ENCODE measurements around the gene ALG13. TPM values are rescaled to one million over a fixed set of nuclear protein-coding genes. Genes with fewer than 3 reads are reported as not detected.
A peak's percentile ranks its signal among the peaks of the same experiment; 100 is the strongest.

Gene ALG13
- 54.2 and 54.8 TPM in 2 replicates for total RNA-seq (2014; rRNA removed; shearing (Covaris generic))
- polyA plus RNA-seq (2016; fragmentation: Nextera tagmentation; extraction: Ambion mirVana): 57.6 and 58.7 TPM in 2 replicates
- long read RNA-seq, partial matches to known transcripts: 1 of 4 reads
- long read RNA-seq, other reads (novel, unspliced or antisense): 1 of 4 reads

DNA sequence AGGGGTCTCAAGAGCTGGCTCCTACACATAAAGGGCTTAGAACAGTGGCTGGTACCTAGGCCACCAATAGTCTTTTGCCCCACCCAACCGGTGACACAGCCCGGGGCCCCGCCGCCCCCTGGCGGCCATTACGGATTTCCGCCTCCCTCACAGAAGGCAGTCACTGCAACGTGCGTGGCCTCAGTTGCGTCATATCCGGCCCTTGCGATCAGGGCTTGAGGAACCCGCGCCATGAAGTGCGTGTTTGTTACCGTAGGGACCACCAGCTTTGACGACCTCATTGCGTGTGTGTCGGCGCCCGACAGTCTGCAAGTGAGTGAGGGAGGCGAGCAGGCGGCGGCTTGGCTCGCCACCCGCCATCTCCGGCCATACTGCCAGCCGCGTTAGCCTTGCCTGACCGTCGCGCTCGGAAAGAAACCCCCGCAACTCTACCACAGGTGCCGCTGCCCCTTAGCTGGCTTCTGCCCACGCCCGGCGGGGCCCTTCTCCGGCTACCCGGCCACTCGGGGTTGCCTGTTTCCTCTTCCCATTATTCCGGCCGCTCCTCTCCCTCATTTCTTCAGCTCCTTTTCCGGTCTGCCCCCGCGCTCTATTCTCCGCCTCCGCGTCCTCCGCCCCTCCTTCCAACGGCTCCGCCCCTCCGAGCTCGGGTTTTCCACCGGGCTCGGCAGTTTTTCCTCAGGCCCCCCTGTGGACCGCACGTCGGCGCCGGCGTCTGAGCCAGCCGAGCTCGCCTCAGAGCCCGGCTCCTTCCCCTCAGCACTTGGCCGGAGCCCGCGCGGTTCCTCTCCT lies at the start of gene ALG13:
TSS of gene ALG13 (plus strand) at position 183 of the 792 bp plus-strand sequence. CDS start at position 232, 49 bp downstream.
- ATAC-seq: peak; percentile 91
- no peaks in the 10 kb centered on the region; the same call in 2 of the 3 replicates for H3K9me3 Mint-ChIP-seq
- H2AFZ ChIP-seq: no peak within 1 kb of the TSS

More for the DNA sequence above, at the start of gene ALG13:
- H3K4me3 Mint-ChIP-seq: peak within 1 kb of the TSS; percentile 85
- Histone ChIP-seq H3K4me1 (ENCODE audit: insufficient read depth) (peaks cover 5% of the 10 kb centered on the region; the same call in 1 of the 2 replicates), H3K36me3 (ENCODE audit: insufficient read depth) (peaks cover 8% of the 10 kb centered on the region), H3K27me3 (ENCODE audit: insufficient read depth) (no peaks in the 10 kb centered on the region), H3K79me2 (replicated peaks; ENCODE audit: insufficient read depth) (peaks cover 25% of the 10 kb centered on the region), H3F3A (replicated peaks; ENCODE audit: low read depth) (no peaks in the 10 kb centered on the region), H3K4me2 (peak within 1 kb of the TSS; percentile 94), H3K9me2 (ENCODE audit: insufficient read depth) (no peaks in the 10 kb centered on the region), H4K20me1 (replicated peaks; ENCODE audit: insufficient read depth) (no peaks in the 10 kb centered on the region), H3K27ac (ENCODE audit: low read depth) (peak within 1 kb of the TSS; percentile 95), H3K4me3 (peak within 1 kb of the TSS; percentile 85)
- peaks cover 4% of the 10 kb centered on the region for H3K27me3 Mint-ChIP-seq (ENCODE audit: insufficient read depth, low read depth, poor library complexity)
- H3K27ac Mint-ChIP-seq: peak within 1 kb of the TSS; percentile 96
- DNase-seq (ENCODE audit: low spot score): peak; percentile 85
- peaks cover 10% of the 10 kb centered on the region; the same call in 2 of the 3 replicates for H3K4me1 Mint-ChIP-seq
- H3K36me3 Mint-ChIP-seq (ENCODE audit: low read depth): peaks cover 37% of the 10 kb centered on the region
- TF ChIP-seq, protein P1, sequence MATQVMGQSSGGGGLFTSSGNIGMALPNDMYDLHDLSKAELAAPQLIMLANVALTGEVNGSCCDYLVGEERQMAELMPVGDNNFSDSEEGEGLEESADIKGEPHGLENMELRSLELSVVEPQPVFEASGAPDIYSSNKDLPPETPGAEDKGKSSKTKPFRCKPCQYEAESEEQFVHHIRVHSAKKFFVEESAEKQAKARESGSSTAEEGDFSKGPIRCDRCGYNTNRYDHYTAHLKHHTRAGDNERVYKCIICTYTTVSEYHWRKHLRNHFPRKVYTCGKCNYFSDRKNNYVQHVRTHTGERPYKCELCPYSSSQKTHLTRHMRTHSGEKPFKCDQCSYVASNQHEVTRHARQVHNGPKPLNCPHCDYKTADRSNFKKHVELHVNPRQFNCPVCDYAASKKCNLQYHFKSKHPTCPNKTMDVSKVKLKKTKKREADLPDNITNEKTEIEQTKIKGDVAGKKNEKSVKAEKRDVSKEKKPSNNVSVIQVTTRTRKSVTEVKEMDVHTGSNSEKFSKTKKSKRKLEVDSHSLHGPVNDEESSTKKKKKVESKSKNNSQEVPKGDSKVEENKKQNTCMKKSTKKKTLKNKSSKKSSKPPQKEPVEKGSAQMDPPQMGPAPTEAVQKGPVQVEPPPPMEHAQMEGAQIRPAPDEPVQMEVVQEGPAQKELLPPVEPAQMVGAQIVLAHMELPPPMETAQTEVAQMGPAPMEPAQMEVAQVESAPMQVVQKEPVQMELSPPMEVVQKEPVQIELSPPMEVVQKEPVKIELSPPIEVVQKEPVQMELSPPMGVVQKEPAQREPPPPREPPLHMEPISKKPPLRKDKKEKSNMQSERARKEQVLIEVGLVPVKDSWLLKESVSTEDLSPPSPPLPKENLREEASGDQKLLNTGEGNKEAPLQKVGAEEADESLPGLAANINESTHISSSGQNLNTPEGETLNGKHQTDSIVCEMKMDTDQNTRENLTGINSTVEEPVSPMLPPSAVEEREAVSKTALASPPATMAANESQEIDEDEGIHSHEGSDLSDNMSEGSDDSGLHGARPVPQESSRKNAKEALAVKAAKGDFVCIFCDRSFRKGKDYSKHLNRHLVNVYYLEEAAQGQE (IDR thresholded peaks at IDR 0.05; ENCODE audit: unreplicated experiment): no peak
- TF ChIP-seq ZNF331 (CRISPR knock-in tag; IDR thresholded peaks at IDR 0.05; ENCODE audit: low read depth) (no peak), CREB1 (CRISPR knock-in tag; IDR thresholded peaks at IDR 0.05; ENCODE audit: low read depth) (peak; percentile 89), NANOG (IDR thresholded peaks at IDR 0.05; ENCODE audit: borderline replicate concordance) (0 out of 2 replicates have a peak, but pooled peaks have one; percentile 6), POLR2AphosphoS5 (IDR thresholded peaks at IDR 0.05; ENCODE audit: low read depth) (peak; percentile 63), ZNF462 (CRISPR knock-in tag; IDR thresholded peaks at IDR 0.05) (no peak), ETS1 (IDR thresholded peaks at IDR 0.05) (0 out of 2 replicates have a peak, but pooled peaks have one; percentile 26), ZNF114 (CRISPR knock-in tag; IDR thresholded peaks at IDR 0.05) (no peak), EZH2 (IDR thresholded peaks at IDR 0.05; ENCODE audit: low read depth, unreplicated experiment) (no peak), JUNB (IDR thresholded peaks at IDR 0.05; ENCODE audit: unreplicated experiment) (no peak), STAT1 (IDR thresholded peaks at IDR 0.05; ENCODE audit: unreplicated experiment) (no peak), EZH2phosphoT487 (IDR thresholded peaks at IDR 0.05; ENCODE audit: unreplicated experiment) (no peak)
- TF ChIP-seq, protein P2, sequence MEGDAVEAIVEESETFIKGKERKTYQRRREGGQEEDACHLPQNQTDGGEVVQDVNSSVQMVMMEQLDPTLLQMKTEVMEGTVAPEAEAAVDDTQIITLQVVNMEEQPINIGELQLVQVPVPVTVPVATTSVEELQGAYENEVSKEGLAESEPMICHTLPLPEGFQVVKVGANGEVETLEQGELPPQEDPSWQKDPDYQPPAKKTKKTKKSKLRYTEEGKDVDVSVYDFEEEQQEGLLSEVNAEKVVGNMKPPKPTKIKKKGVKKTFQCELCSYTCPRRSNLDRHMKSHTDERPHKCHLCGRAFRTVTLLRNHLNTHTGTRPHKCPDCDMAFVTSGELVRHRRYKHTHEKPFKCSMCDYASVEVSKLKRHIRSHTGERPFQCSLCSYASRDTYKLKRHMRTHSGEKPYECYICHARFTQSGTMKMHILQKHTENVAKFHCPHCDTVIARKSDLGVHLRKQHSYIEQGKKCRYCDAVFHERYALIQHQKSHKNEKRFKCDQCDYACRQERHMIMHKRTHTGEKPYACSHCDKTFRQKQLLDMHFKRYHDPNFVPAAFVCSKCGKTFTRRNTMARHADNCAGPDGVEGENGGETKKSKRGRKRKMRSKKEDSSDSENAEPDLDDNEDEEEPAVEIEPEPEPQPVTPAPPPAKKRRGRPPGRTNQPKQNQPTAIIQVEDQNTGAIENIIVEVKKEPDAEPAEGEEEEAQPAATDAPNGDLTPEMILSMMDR (conservative IDR thresholded peaks at IDR 0.05; ENCODE audit: low read depth in 2 of 2): peak; percentile 64 to 66

All from GM23338 (cell line).